ENCODE data around the gene DRAM1.

GRCh38 chr12:101939306-101939705 is 61.9 kb downstream of the DRAM1 start:
- TF ChIP-seq MEF2A (IDR thresholded peaks at IDR 0.05; ENCODE audit: insufficient read depth, low read depth, low read length) (no peak), IRF5 (IDR thresholded peaks at IDR 0.05; ENCODE audit: borderline replicate concordance) (no peak), CEBPB (IDR thresholded peaks at IDR 0.05; ENCODE audit: borderline replicate concordance in 1 of 2, low read depth in 2 of 2, low read length in 2 of 2) (no peak), CTCF (IDR thresholded peaks at IDR 0.05 in 2 of 3, conservative IDR thresholded peaks at IDR 0.05 in 1 of 3; ENCODE audit: control insufficient read depth in 2 of 3, extremely low read depth in 1 of 3, insufficient read depth in 1 of 3, low read depth in 3 of 3, low read length in 3 of 3) (no peak), POLR2A (IDR thresholded peaks at IDR 0.05; ENCODE audit: low read depth, low read length) (no peak), IRF4 (IDR thresholded peaks at IDR 0.05; ENCODE audit: low read depth, low read length) (no peak), MTA2 (IDR thresholded peaks at IDR 0.05; ENCODE audit: low read depth) (no peak), ZNF384 (IDR thresholded peaks at IDR 0.05; ENCODE audit: borderline replicate concordance, low read depth, low read length) (no peak), RAD21 (IDR thresholded peaks at IDR 0.05; ENCODE audit: insufficient read depth, low read depth, low read length) (no peak), JUND (IDR thresholded peaks at IDR 0.05; ENCODE audit: low read depth, low read length) (no peak)
- TF ChIP-seq, protein P1, sequence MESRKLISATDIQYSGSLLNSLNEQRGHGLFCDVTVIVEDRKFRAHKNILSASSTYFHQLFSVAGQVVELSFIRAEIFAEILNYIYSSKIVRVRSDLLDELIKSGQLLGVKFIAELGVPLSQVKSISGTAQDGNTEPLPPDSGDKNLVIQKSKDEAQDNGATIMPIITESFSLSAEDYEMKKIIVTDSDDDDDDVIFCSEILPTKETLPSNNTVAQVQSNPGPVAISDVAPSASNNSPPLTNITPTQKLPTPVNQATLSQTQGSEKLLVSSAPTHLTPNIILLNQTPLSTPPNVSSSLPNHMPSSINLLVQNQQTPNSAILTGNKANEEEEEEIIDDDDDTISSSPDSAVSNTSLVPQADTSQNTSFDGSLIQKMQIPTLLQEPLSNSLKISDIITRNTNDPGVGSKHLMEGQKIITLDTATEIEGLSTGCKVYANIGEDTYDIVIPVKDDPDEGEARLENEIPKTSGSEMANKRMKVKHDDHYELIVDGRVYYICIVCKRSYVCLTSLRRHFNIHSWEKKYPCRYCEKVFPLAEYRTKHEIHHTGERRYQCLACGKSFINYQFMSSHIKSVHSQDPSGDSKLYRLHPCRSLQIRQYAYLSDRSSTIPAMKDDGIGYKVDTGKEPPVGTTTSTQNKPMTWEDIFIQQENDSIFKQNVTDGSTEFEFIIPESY (IDR thresholded peaks at IDR 0.05), result no peak
